Spleen (tissue), 11 donors: ENCODE data around the gene DDX46. TPM values are rescaled to one million over a fixed set of nuclear protein-coding genes. Genes with fewer than 3 reads are reported as not detected.

ENCODE experiments used
- DNase-seq: peaks from one replicate; pipeline ENCODE4 v3.0.0-alpha.2; 2020
- H3K27ac ChIP-seq, 8 donors: fragments of 200-600 bp; sonication (generic) in 7 of 8; 1 replicate in 4 of 8; 2 replicates in 4 of 8; pipeline versions ENCODE4 v1.5.0 to v1.8.0; 2016 to 2021; ENCODE audit warnings: inconsistent platforms in 4 of 8, mild to moderate bottlenecking in 4 of 8, moderate library complexity in 1 of 8
- H3K27me3 ChIP-seq, 7 donors: fragments of 200-600 bp; sonication (generic) in 6 of 7; replicated peaks in 1 of 7; 1 replicate in 4 of 7; 2 replicates in 3 of 7; pipeline versions ENCODE4 v1.5.0 to v1.8.0; 2016 to 2021; ENCODE audit warnings: inconsistent platforms in 3 of 7, mild to moderate bottlenecking in 1 of 7
- H3K36me3 ChIP-seq, 6 donors: fragments of 200-600 bp; sonication (generic) in 5 of 6; 1 replicate in 4 of 6; 2 replicates in 2 of 6; pipeline versions ENCODE4 v1.5.0 to v1.8.0; 2016 to 2021; ENCODE audit warnings: inconsistent platforms in 2 of 6
- H3K4me1 ChIP-seq, 6 donors: fragments of 200-600 bp; sonication (generic) in 5 of 6; 1 replicate in 3 of 6; 2 replicates in 3 of 6; pipeline versions ENCODE4 v1.5.0 to v1.8.0; 2016 to 2021; ENCODE audit warnings: inconsistent platforms in 3 of 6
- H3K4me3 ChIP-seq, 8 donors: fragments of 200-600 bp; sonication (generic) in 7 of 8; 1 replicate in 4 of 8; 2 replicates in 4 of 8; pipeline versions ENCODE4 v1.5.0 to v1.8.0; 2016 to 2021; ENCODE audit warnings: inconsistent platforms in 4 of 8, mild to moderate bottlenecking in 4 of 8, moderate library complexity in 2 of 8
- H3K9me3 ChIP-seq, 8 donors: fragments of 200-600 bp; sonication (generic) in 7 of 8; 1 replicate in 4 of 8; 2 replicates in 4 of 8; pipeline versions ENCODE4 v1.5.0 to v1.8.0; 2016 to 2021; ENCODE audit warnings: inconsistent platforms in 4 of 8
- CTCF ChIP-seq, 11 experiments: fragments of 200-600 bp in 7 of 11; fragments of 450-650 bp in 4 of 11; sonication (generic) in 4 of 11; IDR thresholded peaks in 8 of 11; conservative IDR thresholded peaks in 3 of 11; 1 replicate in 7 of 11; 2 replicates in 4 of 11; pipeline versions ENCODE4 v1.4.0 to v1.8.0; 2016 to 2021; ENCODE audit warnings: antibody characterized with exemption in 11 of 11, inconsistent platforms in 4 of 11, mild to moderate bottlenecking in 1 of 11
- POLR2A ChIP-seq, 3 donors: fragments of 450-650 bp; IDR thresholded peaks; one replicate each; pipeline ENCODE4 v1.5.1; 2017; ENCODE audit warnings: antibody characterized with exemption in 3 of 3, mild to moderate bottlenecking in 1 of 3
- POLR2AphosphoS5 ChIP-seq, 3 donors: sonication (generic); formaldehyde crosslinking; IDR thresholded peaks; one replicate each; pipeline ENCODE4 v1.5.1; 2017; ENCODE audit warnings: antibody characterized with exemption in 3 of 3
- WGBS, 5 donors: extraction: QIAGEN DNeasy Blood & Tissue Kit in 3 of 5; methylation state at CpG; one replicate each; pipeline versions ENCODE4 v1.1.5 to v1.1.7; 2013 to 2018; 5-methylcytosine and 5-hydroxymethylcytosine counted together
- intact Hi-C: fragments of 100-400 bp; cut with DNase I; formaldehyde crosslinking; loops from one replicate; pipeline ENCODE4 v1.15.0; 2023; ENCODE audit warnings: low total_unique reads
- polyA plus RNA-seq, 3 donors: library from polyadenylated mRNA; stranded (reverse); fragments of 200-250 nt; gene quantifications; one replicate each; pipeline ENCODE4 v1.2.1, GENCODE V29; 2013
- total RNA-seq, 7 donors: library from RNA; depleted of rRNA in 3 of 7; stranded (reverse); fragments of >200 nt in 3 of 7; fragmentation: NEBNext Ultra II Directional in 4 of 7; extraction: Animal tissue kit (Norgen Biotek cat#: 25700) in 4 of 7; gene quantifications; one replicate each; pipeline versions ENCODE4 v1.1.0 to v1.2.1, GENCODE V29; 2016 to 2021
- donor health status: healthy with polysubstance abuse.
- donor health status: DM: no; HTN: no; CAD: no; lungs with moderate emphysema.
- donor health status: DM: no; HTN: no; CAD: no.
- donor health status: Bipolar disorder and iron deficiency.
- donor health status: healthy.
- donor health status: DM: no; HTN: no; CAD: no.
- donor health status: DM: yes; HTN: yes; CAD: no.

DDX46 gene
- total and polyA plus RNA-seq, 10 donors = 10.7 to 74.2 (median 53.9) TPM

- no peak for DNase-seq
- Histone ChIP-seq H3K27me3 (no peaks in the 10 kb centered on the region), H3K36me3 (peaks cover 0 to 74% (median 50%) of the 10 kb centered on the region in 6 donors), H3K9me3 (no peaks in the 10 kb centered on the region), H3K4me1 (no peaks in the 10 kb centered on the region), H3K4me3 (no peak overlapping the region), H3K27ac (no peak overlapping the region)
- intact Hi-C loops = no loop called here
- TF ChIP-seq POLR2A (IDR thresholded peaks at IDR 0.05) (no peak), CTCF (IDR thresholded peaks at IDR 0.05 in 8 of 11, conservative IDR thresholded peaks at IDR 0.05 in 3 of 11) (no peak)
- 93 to 100% (median 96%) methylated on average over 1 of the region's 1 CpG for WGBS, 5 donors
These were observed 33.7 kb upstream of the DDX46 start for GRCh38 chr5:134724872-134725271.

DNA sequence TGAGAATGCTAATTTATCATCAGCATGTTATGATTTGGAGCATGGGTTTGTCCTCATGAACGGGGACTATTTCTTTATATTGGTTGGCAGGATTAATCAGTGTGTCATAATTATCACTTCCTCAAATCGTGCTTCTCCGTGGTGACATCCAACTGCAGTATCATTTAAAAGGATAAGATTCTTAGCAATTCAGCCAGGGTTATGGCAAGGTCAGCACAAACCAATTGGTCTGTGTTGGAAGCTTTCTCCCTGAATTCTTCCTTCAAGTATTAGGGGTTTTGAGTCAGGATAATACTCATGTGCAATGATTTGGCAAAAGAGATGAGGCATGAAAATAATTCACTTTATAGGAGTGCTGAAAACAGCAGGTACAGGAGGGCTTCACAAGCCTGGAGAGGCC is 25.8 kb upstream of the DDX46 start:
- TF ChIP-seq CTCF (IDR thresholded peaks at IDR 0.05 in 8 of 11, conservative IDR thresholded peaks at IDR 0.05 in 3 of 11) (no peak), POLR2A (IDR thresholded peaks at IDR 0.05) (no peak), POLR2AphosphoS5 (IDR thresholded peaks at IDR 0.05) (no peak)
- 34 to 69% (median 53%) methylated on average over 3 of the region's 3 CpGs for WGBS, 5 donors
- DNase-seq = no peak
- peaks cover 0 to 28% (median 22%) of the 10 kb centered on the region in 6 donors for H3K4me1 ChIP-seq
- H3K27me3 ChIP-seq = no peaks in the 10 kb centered on the region
- intact Hi-C loops = loop anchor here (10.0 kb wide), 1 partner anchor 558 kb away; the partner anchor contains the start of gene SKP1
- H3K4me3 ChIP-seq = no peak overlapping the region
- no peak overlapping the region for H3K27ac ChIP-seq
- no peaks in the 10 kb centered on the region for H3K36me3 ChIP-seq
- no peaks in the 10 kb centered on the region for H3K9me3 ChIP-seq

DNA sequence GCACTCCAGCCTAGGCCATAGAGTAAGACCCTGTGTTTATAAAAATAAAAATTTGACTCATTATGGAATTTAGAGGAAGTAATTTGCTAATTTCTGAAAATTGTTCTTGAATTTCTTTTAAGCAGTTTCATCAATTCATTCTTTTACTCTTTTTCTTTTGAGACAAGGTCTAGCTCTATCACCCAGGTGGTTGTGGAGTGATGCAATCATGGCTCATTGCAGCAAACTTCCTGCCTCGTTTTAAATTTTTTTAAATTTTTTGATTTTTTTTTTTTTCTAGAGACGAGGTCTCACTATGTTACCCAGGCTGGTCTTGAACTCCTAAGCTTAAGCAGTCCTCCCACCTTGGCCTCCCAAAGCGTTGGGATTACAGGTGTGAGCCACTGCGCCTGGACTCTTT is 23.3 kb upstream of the DDX46 start:
- WGBS, 5 donors = 54 to 68% (median 57%) methylated on average over 4 of the region's 4 CpGs
- intact Hi-C loops = loop anchor here (10.0 kb wide), 1 partner anchor 560 kb away; the partner anchor contains the start of gene SKP1
- peak overlapping the region in 2 of 8 donors; percentile 54 to 92 for H3K27ac ChIP-seq
- no peak for DNase-seq
- H3K9me3 ChIP-seq = no peaks in the 10 kb centered on the region
- no peaks in the 10 kb centered on the region for H3K27me3 ChIP-seq
- no peak overlapping the region for H3K4me3 ChIP-seq
- H3K4me1 ChIP-seq = peaks cover 8 to 46% (median 36%) of the 10 kb centered on the region in 6 donors
- no peaks in the 10 kb centered on the region for H3K36me3 ChIP-seq
- TF ChIP-seq CTCF (IDR thresholded peaks at IDR 0.05 in 8 of 11, conservative IDR thresholded peaks at IDR 0.05 in 3 of 11) (no peak), POLR2AphosphoS5 (IDR thresholded peaks at IDR 0.05) (no peak), POLR2A (IDR thresholded peaks at IDR 0.05) (no peak)

- Histone ChIP-seq H3K4me1 (peaks cover 8 to 56% (median 45%) of the 10 kb centered on the region in 6 donors), H3K36me3 (peaks cover 0 to 9% (median under 1%) of the 10 kb centered on the region in 6 donors), H3K27me3 (no peaks in the 10 kb centered on the region), H3K9me3 (no peaks in the 10 kb centered on the region), H3K4me3 (no peak overlapping the region), H3K27ac (peak overlapping the region in 6 of 8 donors; percentile 20 to 94 (median 57))
- WGBS, 5 donors = 30 to 49% (median 39%) methylated on average over 2 of the region's 2 CpGs
- TF ChIP-seq POLR2A (IDR thresholded peaks at IDR 0.05) (no peak), POLR2AphosphoS5 (IDR thresholded peaks at IDR 0.05) (no peak), CTCF (IDR thresholded peaks at IDR 0.05 in 8 of 11, conservative IDR thresholded peaks at IDR 0.05 in 3 of 11) (no peak)
- intact Hi-C loops = loop anchor here (10.0 kb wide), 1 partner anchor 561 kb away; the partner anchor contains the start of gene SKP1
- DNase-seq = no peak
These were observed 22.3 kb upstream of the DDX46 start for GRCh38 chr5:134736173-134736812.
